Stomach smooth muscle (tissue), 2 donors: ENCODE results near the gene ZNF136.

Experiments
- H3K27ac ChIP-seq: one replicate; pipeline ENCODE4 v1.7.0; 2013; ENCODE audit warnings: mild to moderate bottlenecking, low read length, inconsistent platforms
- H3K27me3 ChIP-seq, 2 donors: one replicate each; pipeline ENCODE4 v1.7.0; 2013; ENCODE audit warnings: low read length in 2 of 2; ENCODE audit not compliant: insufficient read depth in 2 of 2, control insufficient read depth in 1 of 2
- H3K36me3 ChIP-seq, 2 donors: one replicate each; pipeline ENCODE4 v1.7.0; 2013; ENCODE audit warnings: low read length in 2 of 2; ENCODE audit not compliant: control insufficient read depth in 2 of 2, insufficient read depth in 2 of 2
- H3K4me1 ChIP-seq: one replicate; pipeline ENCODE4 v1.7.0; 2013; ENCODE audit warnings: low read length; ENCODE audit not compliant: control insufficient read depth, insufficient read depth
- H3K4me3 ChIP-seq, 2 donors: one replicate each; pipeline ENCODE4 v1.7.0; 2013; ENCODE audit warnings: low read length in 2 of 2
- H3K9ac ChIP-seq, 2 donors: one replicate each; pipeline ENCODE4 v1.7.0; 2013; ENCODE audit warnings: low read length in 2 of 2, mild to moderate bottlenecking in 1 of 2
- H3K9me3 ChIP-seq, 2 donors: one replicate each; pipeline ENCODE4 v1.7.0; 2013; ENCODE audit warnings: low read length in 2 of 2; ENCODE audit not compliant: control insufficient read depth in 2 of 2
- donor health status: healthy.
- donor health status: Pancreatic carcinoma.

Gene ZNF136

GRCh38 chr19:12162882-12163806 lies at the start of gene ZNF136:
ZNF136 (plus strand) TSS chr19:12163096; CDS start chr19:12163204, 108 bp downstream.
- H3K4me1 ChIP-seq, result peaks cover 6% of the 10 kb centered on the region
- no peaks in the 10 kb centered on the region for H3K9me3 ChIP-seq

GRCh38 chr19:12113121-12113520 lies 49.8 kb upstream of the ZNF136 start:
- Histone ChIP-seq H3K9me3 (peaks cover 0 to 6% of the 10 kb centered on the region in 2 donors), H3K27ac (no peak overlapping the region), H3K4me3 (no peak overlapping the region), H3K36me3 (peaks cover 9 to 16% of the 10 kb centered on the region in 2 donors), H3K27me3 (no peaks in the 10 kb centered on the region), H3K4me1 (no peaks in the 10 kb centered on the region), H3K9ac (no peak overlapping the region)

More at GRCh38 chr19:12162882-12163806, at the start of gene ZNF136:
- peak within 1 kb of the TSS; percentile 80 to 98 for H3K4me3 ChIP-seq
- H3K9ac ChIP-seq, result peak within 1 kb of the TSS; percentile 97 to 99
- peaks cover 3 to 6% of the 10 kb centered on the region in 2 donors for H3K36me3 ChIP-seq
- H3K27me3 ChIP-seq, result no peaks in the 10 kb centered on the region
- H3K27ac ChIP-seq, result peak within 1 kb of the TSS; percentile 92

GRCh38 chr19:12117201-12117970 lies 45.5 kb upstream of the ZNF136 start:
- no peak overlapping the region for H3K27ac ChIP-seq
- no peak overlapping the region for H3K9ac ChIP-seq
- no peaks in the 10 kb centered on the region for H3K27me3 ChIP-seq
- H3K36me3 ChIP-seq, result peaks cover 2 to 4% of the 10 kb centered on the region in 2 donors
- no peak overlapping the region for H3K4me3 ChIP-seq
- H3K4me1 ChIP-seq, result no peaks in the 10 kb centered on the region
- H3K9me3 ChIP-seq, result peaks cover 0 to 2% of the 10 kb centered on the region in 2 donors

- H3K36me3 ChIP-seq, result no peaks in the 10 kb centered on the region
- H3K27ac ChIP-seq, result no peak overlapping the region
- H3K27me3 ChIP-seq, result no peaks in the 10 kb centered on the region
- H3K9me3 ChIP-seq, result no peaks in the 10 kb centered on the region
- no peaks in the 10 kb centered on the region for H3K4me1 ChIP-seq
- H3K4me3 ChIP-seq, result no peak overlapping the region
- H3K9ac ChIP-seq, result no peak overlapping the region
Observed at GRCh38 chr19:12126707-12127106, 36.2 kb upstream of the ZNF136 start.

- H3K9me3 ChIP-seq, result peaks cover 6 to 17% of the 10 kb centered on the region in 2 donors
- H3K4me3 ChIP-seq, result peak overlapping the region in 1 of 2 donors; percentile 3
- H3K9ac ChIP-seq, result no peak overlapping the region
- H3K27me3 ChIP-seq, result no peaks in the 10 kb centered on the region
- no peaks in the 10 kb centered on the region for H3K4me1 ChIP-seq
- peaks cover 30% of the 10 kb centered on the region in 2 donors for H3K36me3 ChIP-seq
- H3K27ac ChIP-seq, result no peak overlapping the region
Observed at GRCh38 chr19:12133069-12133468, 29.8 kb upstream of the ZNF136 start.

GRCh38 chr19:12137221-12137940 lies 25.5 kb upstream of the ZNF136 start:
- Histone ChIP-seq H3K4me1 (peaks cover 21% of the 10 kb centered on the region), H3K9ac (no peak overlapping the region), H3K27me3 (no peaks in the 10 kb centered on the region), H3K27ac (no peak overlapping the region), H3K4me3 (no peak overlapping the region), H3K36me3 (peaks cover 26 to 27% of the 10 kb centered on the region in 2 donors), H3K9me3 (peaks cover 6 to 14% of the 10 kb centered on the region in 2 donors)

GRCh38 chr19:12139269-12139668 lies 23.6 kb upstream of the ZNF136 start:
- Histone ChIP-seq H3K27ac (no peak overlapping the region), H3K9ac (peak overlapping the region in 1 of 2 donors; percentile 90)

GRCh38 chr19:12139885-12140544 lies 22.9 kb upstream of the ZNF136 start, which contains the start of gene ZNF20:
ZNF20 (minus strand) TSS chr19:12140350; CDS start chr19:12140182, 168 bp downstream.
- peaks cover 5 to 9% of the 10 kb centered on the region in 2 donors for H3K36me3 ChIP-seq
- H3K4me3 ChIP-seq, result peak within 1 kb of the TSS; percentile 93 to 94
- H3K4me1 ChIP-seq, result peaks cover 21% of the 10 kb centered on the region
- H3K27ac ChIP-seq, result peak within 1 kb of the TSS; percentile 74
- no peaks in the 10 kb centered on the region for H3K27me3 ChIP-seq
- H3K9me3 ChIP-seq, result no peaks in the 10 kb centered on the region
- peak within 1 kb of the TSS; percentile 85 to 90 for H3K9ac ChIP-seq

More at GRCh38 chr19:12139269-12139668, 23.6 kb upstream of the ZNF136 start:
- peaks cover 8 to 11% of the 10 kb centered on the region in 2 donors for H3K36me3 ChIP-seq
- no peaks in the 10 kb centered on the region for H3K9me3 ChIP-seq
- H3K27me3 ChIP-seq, result no peaks in the 10 kb centered on the region
- H3K4me3 ChIP-seq, result peak overlapping the region; percentile 93 to 94
- H3K4me1 ChIP-seq, result peaks cover 21% of the 10 kb centered on the region

GRCh38 chr19:12140545-12141404 lies 22.1 kb upstream of the ZNF136 start:
- peaks cover 0 to 6% of the 10 kb centered on the region in 2 donors for H3K9me3 ChIP-seq
- peak overlapping the region; percentile 93 to 94 for H3K4me3 ChIP-seq
- H3K36me3 ChIP-seq, result peaks cover 11% of the 10 kb centered on the region in 2 donors
- peaks cover 21% of the 10 kb centered on the region for H3K4me1 ChIP-seq
- peak overlapping the region in 1 of 2 donors; percentile 29 for H3K9ac ChIP-seq
- H3K27ac ChIP-seq, result no peak overlapping the region
- H3K27me3 ChIP-seq, result no peaks in the 10 kb centered on the region
